ENCODE measurements around the gene TEKTIP1. TPM values are rescaled to one million over a fixed set of nuclear protein-coding genes. Genes with fewer than 3 reads are reported as not detected.

TEKTIP1 gene
- total RNA-seq, 1 experiment from 2014 or later: 2.7 TPM

GRCh38 chr19:3510727-3511126, 28.2 kb upstream of the TEKTIP1 start:
- Mint-ChIP-seq H3K27ac (ENCODE audit: unreplicated experiment) (no peak overlapping the region), H3K4me3 (ENCODE audit: low read depth, unreplicated experiment) (no peak overlapping the region), H3K27me3 (ENCODE audit: unreplicated experiment) (no peaks in the 10 kb centered on the region), H3K9me3 (ENCODE audit: low read depth, unreplicated experiment) (no peaks in the 10 kb centered on the region), H3K36me3 (ENCODE audit: insufficient read depth, unreplicated experiment) (peaks cover 29% of the 10 kb centered on the region), H3K4me1 (ENCODE audit: low read depth, unreplicated experiment) (peaks cover 8% of the 10 kb centered on the region)
- CTCF ChIA-PET: no interaction called here
- no peak for TF ChIP-seq CTCF (IDR thresholded peaks at IDR 0.05; ENCODE audit: unreplicated experiment)
- DNase-seq: no peak
- BruUV-seq (replicated peaks): no TSS peak
- intact Hi-C loops (cut with micrococcal nuclease; ENCODE audit: unreplicated experiment): no loop called here

- Mint-ChIP-seq H3K27ac (ENCODE audit: unreplicated experiment) (no peak overlapping the region), H3K36me3 (ENCODE audit: insufficient read depth, unreplicated experiment) (peaks cover 21% of the 10 kb centered on the region), H3K9me3 (ENCODE audit: low read depth, unreplicated experiment) (no peaks in the 10 kb centered on the region), H3K4me1 (ENCODE audit: low read depth, unreplicated experiment) (peaks cover 8% of the 10 kb centered on the region), H3K4me3 (ENCODE audit: low read depth, unreplicated experiment) (no peak overlapping the region), H3K27me3 (ENCODE audit: unreplicated experiment) (no peaks in the 10 kb centered on the region)
- no peak for TF ChIP-seq CTCF (IDR thresholded peaks at IDR 0.05; ENCODE audit: unreplicated experiment)
- DNase-seq: no peak
- BruUV-seq (replicated peaks): no TSS peak
- intact Hi-C loops (cut with micrococcal nuclease; ENCODE audit: unreplicated experiment): no loop called here
- CTCF ChIA-PET: no interaction called here
Observed at GRCh38 chr19:3511506-3512251, 27.3 kb upstream of the TEKTIP1 start.

GRCh38 chr19:3512562-3513228, 26.3 kb upstream of the TEKTIP1 start:
- no peak overlapping the region for H3K4me3 Mint-ChIP-seq (ENCODE audit: low read depth, unreplicated experiment)
- H3K9me3 Mint-ChIP-seq (ENCODE audit: low read depth, unreplicated experiment): no peaks in the 10 kb centered on the region
- intact Hi-C loops (cut with micrococcal nuclease; ENCODE audit: unreplicated experiment): no loop called here
- TF ChIP-seq CTCF (IDR thresholded peaks at IDR 0.05; ENCODE audit: unreplicated experiment): no peak
- CTCF ChIA-PET: no interaction called here
- no peak overlapping the region for H3K27ac Mint-ChIP-seq (ENCODE audit: unreplicated experiment)
- BruUV-seq (replicated peaks): no TSS peak
- DNase-seq: no peak
- H3K4me1 Mint-ChIP-seq (ENCODE audit: low read depth, unreplicated experiment): peaks cover 8% of the 10 kb centered on the region
- H3K27me3 Mint-ChIP-seq (ENCODE audit: unreplicated experiment): no peaks in the 10 kb centered on the region
- H3K36me3 Mint-ChIP-seq (ENCODE audit: insufficient read depth, unreplicated experiment): peaks cover 12% of the 10 kb centered on the region

GRCh38 chr19:3513229-3514140, 25.5 kb upstream of the TEKTIP1 start:
- Mint-ChIP-seq H3K4me1 (ENCODE audit: low read depth, unreplicated experiment) (peaks cover 8% of the 10 kb centered on the region), H3K36me3 (ENCODE audit: insufficient read depth, unreplicated experiment) (peaks cover 12% of the 10 kb centered on the region), H3K4me3 (ENCODE audit: low read depth, unreplicated experiment) (no peak overlapping the region), H3K27ac (ENCODE audit: unreplicated experiment) (no peak overlapping the region), H3K9me3 (ENCODE audit: low read depth, unreplicated experiment) (no peaks in the 10 kb centered on the region), H3K27me3 (ENCODE audit: unreplicated experiment) (no peaks in the 10 kb centered on the region)
- intact Hi-C loops (cut with micrococcal nuclease; ENCODE audit: unreplicated experiment): no loop called here
- no peak for DNase-seq
- CTCF ChIA-PET: no interaction called here
- TF ChIP-seq CTCF (IDR thresholded peaks at IDR 0.05; ENCODE audit: unreplicated experiment): no peak
- BruUV-seq (replicated peaks): no TSS peak

Measured in Calu3 (cell line).